Measurements from ENCODE around the gene PEX10. TPM values are rescaled to one million over a fixed set of nuclear protein-coding genes. Genes with fewer than 3 reads are reported as not detected.

Gene PEX10
- total and polyA plus RNA-seq, 10 of the 15 experiments (the other 5 are each of a cell fraction or from before 2014, with no cell fraction given) = 0.24 to 24.9 (median 16.8) TPM; not detected in 1

- TF ChIP-seq PRDM15 (CRISPR knock-in tag; IDR thresholded peaks at IDR 0.05) (no peak), REST (IDR thresholded peaks at IDR 0.05; ENCODE audit: low read depth, low read length) (no peak), CBFB (IDR thresholded peaks at IDR 0.05; ENCODE audit: low read depth) (no peak), PBX3 (IDR thresholded peaks at IDR 0.05; ENCODE audit: insufficient replicate concordance, low read depth, low read length) (no peak), STAT1 (conservative IDR thresholded peaks at IDR 0.05) (0 out of 2 replicates have a peak, but pooled peaks have one; percentile 17), SIX5 (IDR thresholded peaks at IDR 0.05; ENCODE audit: low read depth, low read length, severe bottlenecking) (peak; percentile 40), TBL1XR1 (IDR thresholded peaks at IDR 0.05; ENCODE audit: low read depth, low read length) (no peak), CBX3 (IDR thresholded peaks at IDR 0.05; ENCODE audit: borderline replicate concordance, low read depth) (no peak), HDGF (IDR thresholded peaks at IDR 0.05) (no peak), IKZF2 (IDR thresholded peaks at IDR 0.05) (no peak), BACH1 (IDR thresholded peaks at IDR 0.05; ENCODE audit: borderline replicate concordance) (peak; percentile 70), CHD1 (IDR thresholded peaks at IDR 0.05; ENCODE audit: low read depth, low read length) (no peak), ZBED1 (IDR thresholded peaks at IDR 0.05; ENCODE audit: borderline replicate concordance) (no peak), MTA2 (IDR thresholded peaks at IDR 0.05; ENCODE audit: low read depth) (no peak), SPI1 (IDR thresholded peaks at IDR 0.05; ENCODE audit: borderline replicate concordance, insufficient read depth, low read depth, low read length) (peak; percentile 77), LARP7 (IDR thresholded peaks at IDR 0.05) (peak; percentile 34), NR2C1 (IDR thresholded peaks at IDR 0.05) (peak; percentile 91), ZBTB4 (CRISPR knock-in tag; IDR thresholded peaks at IDR 0.05) (no peak), CHD4 (IDR thresholded peaks at IDR 0.05) (no peak)
These were observed 21.1 kb downstream of the PEX10 start, which contains the start of the genes MORN1 and RER1 (continued) for GRCh38 chr1:2391041-2391930.
